Activated CD4-positive, alpha-beta T cell treated with anti-CD3 and anti-CD28 coated beads, Interleukin-2, Interleukin-6, amounts not matched to agents 100 ng/mL and 50 ng/mL, durations not matched to agents 16 hours and 8 hours (primary cell): ENCODE measurements around the gene TIMM50.
A peak's percentile ranks its signal among the peaks of the same experiment; 100 is the strongest.

Experiments used
- DNase-seq: peaks from one replicate; pipeline ENCODE4 v3.0.0-alpha.2; 2020

TIMM50 gene

DNA sequence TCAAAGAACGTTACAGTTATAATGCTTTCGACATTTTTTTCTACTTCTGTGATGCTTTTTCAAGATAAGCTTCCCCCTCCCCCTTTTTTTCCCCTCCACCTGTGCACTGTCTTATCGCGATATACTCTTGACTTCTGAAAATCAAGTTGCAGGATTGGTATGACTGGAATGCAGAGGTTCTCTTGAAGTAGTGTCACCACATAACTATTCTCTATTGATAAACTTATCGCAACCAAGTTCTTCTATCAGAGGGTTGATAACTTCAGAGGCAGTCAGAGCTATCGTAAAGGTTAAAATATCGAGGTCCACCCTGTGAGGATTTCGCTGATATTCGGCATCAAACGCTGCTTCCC lies 58.5 kb downstream of the TIMM50 start:
- DNase-seq = peak; percentile 23

DNA sequence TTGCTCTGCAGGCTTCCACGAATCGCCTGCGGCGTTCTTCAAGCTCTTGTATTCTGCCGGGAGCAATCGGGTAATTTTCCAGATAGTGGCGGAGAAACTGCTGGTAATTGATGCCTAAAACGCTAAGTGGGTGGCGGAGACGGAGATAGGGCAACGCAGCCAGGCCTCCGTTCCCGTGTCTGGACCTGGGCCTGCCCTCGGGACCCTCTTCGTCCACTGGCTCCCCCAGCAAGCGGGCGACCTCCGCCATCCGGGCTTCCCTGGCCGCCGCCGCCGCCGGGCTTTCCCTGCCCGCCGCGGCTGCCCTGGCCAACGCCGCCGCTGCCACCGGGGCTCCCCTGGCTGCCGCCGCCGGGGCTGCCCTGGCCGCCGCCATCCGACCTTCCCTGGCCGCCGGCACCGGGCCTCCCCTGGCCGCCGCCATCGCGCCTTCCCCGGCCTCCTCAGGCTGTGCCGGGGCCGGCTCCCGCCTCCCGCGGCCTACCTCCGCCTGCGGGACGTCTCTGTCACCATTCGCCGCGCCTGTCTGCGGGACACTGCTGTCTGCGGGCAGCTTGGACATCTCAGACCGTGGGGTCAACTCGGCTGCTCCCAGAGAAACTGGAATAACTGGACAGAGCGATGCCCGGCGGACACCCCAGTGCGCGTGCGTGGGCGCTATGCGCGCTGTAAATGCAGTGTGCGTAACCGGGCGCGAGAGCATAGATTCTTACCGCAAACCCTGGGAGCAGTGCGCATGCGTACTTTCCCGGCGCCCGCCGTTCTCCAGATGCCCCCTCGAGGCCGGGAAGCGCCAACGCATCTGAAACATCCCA lies 59.1 kb downstream of the TIMM50 start, which contains the start of gene EID2:
Gene EID2, minus strand, starts transcription at position 644 of the 815 bp plus-strand sequence. Its CDS starts 82 bp downstream, at position 562.
- peak; percentile 95 for DNase-seq

DNA sequence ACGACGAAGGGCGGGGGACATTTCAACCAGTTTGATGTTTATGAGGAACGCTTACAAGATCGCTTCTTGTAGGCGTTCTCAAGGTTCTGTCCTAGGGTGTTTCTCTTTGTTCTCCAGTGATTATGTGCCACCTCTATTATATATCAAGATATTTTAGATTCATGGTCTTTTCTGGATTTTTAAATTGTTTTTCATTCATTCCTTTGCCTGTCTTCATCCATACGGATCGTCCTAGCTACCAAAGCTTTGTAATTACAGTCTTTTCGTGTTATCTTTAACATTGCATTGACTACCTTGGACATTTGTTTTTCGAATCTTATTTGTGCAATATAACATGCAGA lies 59.7 kb downstream of the TIMM50 start:
- no peak for DNase-seq
